Ammon's horn (tissue), 1 donor: ENCODE measurements around the gene TEX264.
"Not testable (repeated sequence)": the region's sequence is repeated elsewhere in the genome, so short reads cannot be mapped to it uniquely, and the experiment has no call there.

ENCODE experiments used
- DNase-seq: peaks from one replicate; pipeline ENCODE4 v3.0.0-alpha.2; 2016; ENCODE audit warnings: low spot score

TEX264 gene

DNA sequence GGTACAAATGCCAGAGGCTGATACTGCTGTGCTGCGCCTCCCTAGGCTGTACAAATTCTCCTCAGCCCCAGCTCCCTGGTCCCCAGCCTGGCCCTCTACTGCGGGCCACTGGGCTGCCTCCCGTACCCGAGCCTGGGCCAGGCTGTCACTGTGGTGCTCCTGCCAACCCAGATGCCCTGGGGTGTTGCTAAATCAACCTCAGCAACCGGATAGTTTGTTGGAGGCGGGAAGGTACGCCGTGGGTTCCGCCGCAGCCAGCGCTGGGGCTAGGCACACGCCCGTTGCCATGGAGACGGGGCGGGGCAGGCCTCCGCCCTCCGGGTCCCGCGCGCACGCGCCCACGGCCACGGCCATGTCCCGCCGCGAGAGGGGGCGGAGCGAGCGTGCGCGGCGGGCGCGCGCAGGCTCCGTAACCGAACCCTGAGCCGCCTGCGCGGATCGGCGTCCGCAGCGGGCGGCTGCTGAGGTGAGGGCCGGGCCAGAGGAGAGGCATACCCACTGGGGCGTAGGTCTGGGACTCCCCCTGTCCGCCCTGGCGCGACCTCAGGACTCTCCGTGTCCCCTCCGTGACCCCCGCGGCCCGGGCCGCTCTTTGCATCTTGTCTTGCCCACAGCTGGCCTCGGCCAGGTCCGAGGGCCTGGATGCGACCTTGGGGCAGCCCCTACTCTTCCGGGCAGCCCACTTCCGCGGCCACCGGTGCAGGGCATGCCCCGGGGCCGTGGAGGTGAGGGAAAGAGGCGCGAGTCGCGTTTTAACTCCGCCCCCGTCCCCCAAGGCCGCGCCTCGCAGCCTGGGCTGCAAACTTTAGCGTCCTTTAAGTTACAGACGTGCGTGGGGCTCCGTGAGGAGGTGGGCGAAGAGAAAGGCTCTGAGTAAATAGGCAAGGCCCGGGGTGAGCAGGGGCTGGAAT is at the start of gene TEX264:
TEX264 (plus strand) TSS at position 430 of the 911 bp plus-strand sequence. CDS start 3,053 bp downstream, outside the sequence.
- peak; percentile 93 for DNase-seq

- no peak for DNase-seq
These were observed 48.6 kb upstream of the TEX264 start for GRCh38 chr3:51622413-51622812.

DNA sequence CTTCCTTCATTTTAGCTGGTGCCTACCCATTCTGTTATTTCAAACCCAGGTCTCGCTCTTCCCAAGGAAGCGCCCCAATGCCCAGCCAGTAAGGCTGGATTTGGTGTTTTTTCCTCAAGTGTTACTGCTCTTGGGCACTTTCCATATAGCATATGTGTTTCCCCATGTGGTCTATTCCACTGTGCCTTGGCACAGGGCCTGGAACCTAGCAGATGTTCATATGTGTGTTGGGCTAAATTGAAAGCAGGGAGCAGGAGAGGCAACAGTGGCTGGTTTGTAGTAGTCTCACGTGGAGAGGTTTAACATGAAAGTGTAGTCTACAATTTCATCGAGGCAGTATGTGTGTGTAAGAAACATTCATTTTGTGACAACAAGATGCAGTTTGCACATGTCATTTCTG is 48.2 kb upstream of the TEX264 start:
- peak; percentile 56 for DNase-seq

DNA sequence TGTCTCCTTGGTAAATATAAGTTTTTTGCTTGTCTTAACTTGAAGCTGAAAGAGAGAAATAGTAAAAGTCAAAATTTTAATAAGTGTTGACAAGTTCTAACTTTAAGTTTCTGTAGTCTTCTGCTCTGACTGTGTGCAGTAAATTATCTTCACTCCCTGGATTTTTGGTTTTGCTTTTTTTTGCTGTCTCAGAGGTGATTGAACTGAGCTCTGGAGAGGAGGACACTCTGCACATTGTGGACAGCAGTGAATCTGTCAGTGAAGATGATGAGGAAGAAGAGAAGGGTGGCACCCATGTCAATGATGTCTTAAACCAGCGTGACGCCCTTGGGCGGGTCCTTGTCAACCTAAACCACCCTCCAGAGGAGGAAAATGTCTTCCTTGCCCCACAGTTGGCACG is 40.5 kb upstream of the TEX264 start:
- DNase-seq = no peak

DNA sequence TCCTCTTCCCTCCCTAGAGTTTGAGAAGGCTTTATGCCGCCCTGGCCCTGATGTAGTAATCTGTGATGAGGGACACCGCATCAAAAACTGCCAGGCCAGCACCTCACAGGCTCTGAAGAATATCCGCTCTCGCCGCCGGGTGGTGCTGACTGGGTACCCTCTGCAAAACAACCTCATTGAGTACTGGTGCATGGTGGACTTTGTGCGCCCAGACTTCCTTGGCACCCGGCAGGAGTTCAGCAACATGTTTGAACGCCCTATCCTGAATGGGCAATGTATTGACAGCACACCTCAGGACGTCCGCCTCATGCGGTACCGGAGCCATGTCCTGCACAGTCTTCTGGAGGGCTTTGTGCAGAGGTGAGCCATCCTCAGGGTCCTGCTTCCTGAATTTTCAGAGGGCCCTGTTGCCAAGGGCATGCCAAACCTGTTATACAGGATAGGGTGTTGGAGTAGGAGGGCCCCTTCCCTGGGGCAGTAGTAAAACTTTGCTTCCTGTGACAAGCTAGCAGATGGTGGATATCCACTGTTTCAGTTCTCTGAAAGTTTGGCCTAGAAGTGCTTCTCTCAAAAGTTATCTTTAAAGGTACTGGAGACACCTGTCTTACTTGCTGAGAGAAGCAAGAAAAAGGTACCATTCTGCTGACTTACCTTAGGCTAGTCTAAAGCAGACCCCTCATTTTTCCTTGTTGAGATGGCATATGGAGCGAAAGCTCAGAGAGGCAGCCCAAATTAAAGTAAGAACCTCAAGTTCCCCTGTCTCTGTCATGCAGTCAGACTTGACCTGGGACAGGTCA is 33.7 kb upstream of the TEX264 start:
- DNase-seq = no peak

DNA sequence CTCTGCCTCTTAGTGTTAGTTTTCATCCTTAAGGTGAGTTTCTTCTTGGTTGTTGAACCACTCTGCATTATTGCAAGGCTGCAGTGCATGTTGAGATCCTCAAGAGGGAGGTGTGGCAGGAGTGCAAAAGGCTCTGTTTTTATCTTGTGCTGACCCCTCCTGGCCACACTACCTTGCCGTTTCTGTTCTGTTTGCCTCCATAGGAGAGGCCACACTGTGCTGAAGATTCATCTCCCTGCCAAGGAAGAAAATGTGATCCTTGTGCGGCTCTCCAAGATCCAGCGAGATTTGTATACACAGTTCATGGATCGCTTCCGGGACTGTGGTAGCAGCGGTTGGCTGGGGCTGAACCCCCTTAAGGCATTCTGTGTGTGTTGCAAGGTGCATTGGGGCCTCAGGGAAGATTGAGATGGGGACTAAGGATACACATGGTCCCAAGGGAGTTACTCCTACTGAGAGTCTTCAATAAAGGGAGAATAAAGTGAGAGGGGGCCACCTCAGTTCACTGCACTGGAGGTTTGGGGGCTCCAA is 33.0 kb upstream of the TEX264 start:
- no peak for DNase-seq

- DNase-seq = no peak
These were observed 28.6 kb upstream of the TEX264 start for GRCh38 chr3:51642462-51642861.

- DNase-seq = no peak
These were observed 25.0 kb upstream of the TEX264 start for GRCh38 chr3:51646091-51646490.

DNA sequence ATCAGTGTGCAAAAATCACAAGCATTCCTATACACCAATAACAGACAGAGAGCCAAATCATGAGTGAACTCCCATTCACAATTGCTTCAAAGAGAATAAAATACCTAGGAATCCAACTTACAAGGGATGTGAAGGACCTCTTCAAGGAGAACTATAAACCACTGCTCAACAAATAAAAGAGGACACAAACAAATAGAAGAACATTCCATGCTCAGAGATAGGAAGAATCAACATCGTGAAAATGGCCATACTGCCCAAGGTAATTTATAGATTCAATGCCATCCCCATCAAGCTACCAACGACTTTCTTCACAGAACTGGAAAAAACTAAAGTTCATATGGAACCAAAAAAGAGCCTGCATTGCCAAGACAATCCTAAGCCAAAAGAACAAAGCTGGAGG is 18.9 kb upstream of the TEX264 start:
- DNase-seq = not testable (repeated sequence)

GRCh38 chr3:51653409-51653808 is 17.6 kb upstream of the TEX264 start:
- DNase-seq = not testable (repeated sequence)

GRCh38 chr3:51657234-51657633 is 13.8 kb upstream of the TEX264 start:
- no peak for DNase-seq

DNA sequence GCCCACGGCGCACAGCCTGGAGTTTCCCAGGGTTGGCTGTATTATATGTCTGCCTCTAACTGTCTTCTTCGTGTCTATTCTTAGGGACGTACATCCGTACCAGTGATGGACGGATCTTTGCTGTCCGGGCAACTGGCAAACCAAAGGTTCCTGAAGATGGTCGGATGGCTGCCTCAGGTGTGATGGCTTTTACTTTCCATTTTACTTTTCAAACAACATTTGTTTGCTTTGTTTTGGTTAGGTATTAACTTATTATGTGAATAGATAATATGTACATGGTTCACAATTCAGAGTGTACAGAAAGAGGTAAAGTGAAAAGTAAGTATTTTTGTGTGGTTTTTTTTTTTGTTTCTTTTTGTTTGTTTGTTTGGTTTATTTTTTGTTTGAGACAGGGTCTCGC is 11.1 kb upstream of the TEX264 start:
- no peak for DNase-seq

GRCh38 chr3:51662456-51662855 is 8.6 kb upstream of the TEX264 start:
- no peak for DNase-seq

DNA sequence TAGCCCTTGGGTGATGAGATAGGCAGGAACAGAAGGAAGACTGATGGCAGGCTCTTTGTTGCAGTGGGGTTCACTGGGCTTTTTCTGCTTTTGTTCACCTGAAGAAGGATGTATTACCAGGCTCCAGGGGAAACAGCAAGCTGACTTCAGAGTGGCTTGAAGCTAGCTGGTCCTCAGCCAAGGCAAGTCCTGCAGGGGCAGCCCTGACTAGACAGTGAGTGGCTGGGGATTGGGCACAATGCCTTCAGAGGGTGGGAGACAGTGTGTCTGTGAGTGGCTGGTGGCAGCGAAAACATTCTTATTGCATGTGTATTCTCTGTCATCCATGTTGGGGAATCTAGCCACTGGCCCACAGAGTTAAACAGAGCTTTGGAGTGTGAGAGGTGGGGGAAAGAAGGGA is 2.3 kb upstream of the TEX264 start:
- no peak for DNase-seq

GRCh38 chr3:51669241-51670052 is 1.6 kb upstream of the TEX264 start:
- peak; percentile 87 for DNase-seq

DNA sequence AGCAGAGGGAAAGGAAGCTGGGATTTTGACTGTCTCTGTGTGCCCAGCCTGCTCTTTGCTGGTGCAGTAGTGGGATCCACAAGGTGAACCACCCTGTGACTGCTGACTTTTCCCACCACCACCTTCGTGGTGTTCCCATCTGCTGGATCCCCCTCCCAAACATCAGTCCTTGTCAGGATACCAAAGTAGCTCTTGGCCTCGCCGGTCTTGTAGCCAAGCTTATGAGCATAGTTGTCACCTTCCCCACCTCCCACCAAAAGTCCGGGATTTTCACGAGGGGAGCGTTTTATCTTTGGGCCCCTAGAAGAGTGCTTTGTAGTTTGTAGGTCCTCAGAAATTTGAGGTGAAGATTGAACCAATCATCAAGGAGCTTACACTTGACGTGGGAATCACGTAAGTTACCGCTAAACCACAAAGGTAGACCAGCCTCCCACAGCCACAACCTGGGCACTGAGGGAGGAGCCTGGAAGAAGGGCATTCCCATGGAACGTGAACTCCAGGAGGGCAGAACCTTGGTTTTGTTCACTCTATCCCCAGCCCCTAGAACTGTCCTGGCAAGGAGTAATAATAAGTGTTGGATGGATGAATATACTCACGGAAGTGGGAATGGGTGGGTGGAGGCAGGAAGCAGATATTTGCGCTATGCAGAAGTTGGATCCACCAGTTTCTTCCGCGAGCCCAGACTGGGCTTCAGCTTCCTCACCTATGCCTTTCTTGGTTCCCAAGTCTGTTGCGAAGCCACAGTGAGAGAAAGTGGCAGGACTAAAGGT is 814 bp upstream of the TEX264 start:
- no peak for DNase-seq

GRCh38 chr3:51671734-51672475 is 853 bp downstream of the TEX264 start:
- peak; percentile 65 for DNase-seq

DNA sequence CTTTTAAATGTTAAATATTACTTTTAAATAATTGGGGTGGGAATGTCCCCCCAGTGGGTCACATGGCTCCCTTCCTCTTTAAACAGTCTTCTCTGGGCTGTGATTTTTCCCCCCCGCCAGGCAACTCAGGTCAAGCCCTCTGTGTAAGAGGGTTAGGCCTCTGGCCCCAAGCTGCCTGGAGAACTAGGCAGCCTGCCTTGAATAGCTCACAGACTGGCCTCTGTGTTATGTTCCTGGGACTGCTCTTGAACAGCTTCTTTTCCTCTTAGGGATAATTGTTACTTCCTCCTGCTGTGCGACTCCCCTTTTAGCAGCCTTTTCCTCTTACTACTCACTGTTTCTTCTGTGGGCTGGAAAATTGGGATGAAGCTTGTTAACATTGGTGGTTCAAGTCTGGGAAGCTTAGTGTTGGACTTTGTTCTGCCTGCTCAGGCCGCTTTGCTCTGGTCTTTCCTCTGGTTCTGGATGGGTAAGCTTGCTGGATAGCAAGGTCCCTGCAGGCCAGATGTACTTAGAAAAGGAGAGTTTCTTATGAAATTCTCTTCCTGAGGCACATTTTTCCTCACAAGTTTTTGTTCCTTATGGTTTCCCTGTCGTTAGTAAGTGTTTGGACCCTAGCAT is 2.2 kb downstream of the TEX264 start:
- DNase-seq = no peak

DNA sequence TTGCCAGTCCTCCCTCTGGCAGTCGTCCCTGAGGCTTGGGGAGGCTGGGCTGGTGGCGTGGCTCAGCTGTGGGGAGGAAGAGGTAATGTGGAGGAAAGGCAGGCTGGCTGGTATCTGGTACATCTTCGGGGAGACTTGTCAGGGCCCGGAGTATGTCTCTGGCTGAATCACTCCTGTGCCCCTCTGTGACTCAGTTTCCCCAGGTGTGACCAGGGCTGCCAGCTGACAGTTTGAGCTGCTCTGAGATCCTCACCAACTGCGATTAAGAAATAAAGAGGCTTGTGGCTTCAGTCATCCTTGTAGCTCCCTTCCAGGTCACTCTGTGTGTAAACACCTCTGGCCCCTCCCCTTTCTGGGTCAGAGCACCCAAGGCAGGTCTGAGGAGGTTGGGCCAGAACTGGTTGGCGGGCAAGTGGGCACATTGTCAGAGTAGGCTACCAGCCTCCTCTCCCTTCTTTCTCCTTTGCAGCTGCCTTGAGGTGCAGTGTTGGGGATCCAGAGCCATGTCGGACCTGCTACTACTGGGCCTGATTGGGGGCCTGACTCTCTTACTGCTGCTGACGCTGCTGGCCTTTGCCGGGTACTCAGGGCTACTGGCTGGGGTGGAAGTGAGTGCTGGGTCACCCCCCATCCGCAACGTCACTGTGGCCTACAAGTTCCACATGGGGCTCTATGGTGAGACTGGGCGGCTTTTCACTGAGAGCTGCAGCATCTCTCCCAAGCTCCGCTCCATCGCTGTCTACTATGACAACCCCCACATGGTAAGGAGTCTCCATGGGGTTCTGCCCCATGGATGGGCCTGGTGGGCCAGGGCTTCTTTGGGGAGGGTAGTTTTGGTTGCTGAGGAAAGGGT is 3.0 kb downstream of the TEX264 start:
- no peak for DNase-seq
